H1 (cell line): ENCODE results near the gene WDR7. TPM values are rescaled to one million over a fixed set of nuclear protein-coding genes. Genes with fewer than 3 reads are reported as not detected.

Source experiments
- CTCF ChIA-PET: fragments of 300-600 bp; sonication (Branson Sonifier 250); formaldehyde crosslinking; loops from one replicate; lab custom pipeline; 2021; ENCODE audit not compliant: partially characterized antibody; lab: Charles Lee
- POLR2A ChIA-PET: fragments of 300-600 bp; sonication (Branson Sonifier 250); formaldehyde crosslinking; loops from one replicate; lab custom pipeline; 2021; ENCODE audit warnings: inconsistent platforms; ENCODE audit not compliant: partially characterized antibody; lab: Charles Lee
- DNase-seq, 2 experiments: peaks; one replicate each; pipeline versions ENCODE4 v3.0.0 to v3.0.0-alpha.2; 2010 to 2022; ENCODE audit warnings: low spot score in 2 of 2, low read depth in 1 of 2, mixed read lengths in 1 of 2
- FAIRE-seq: peaks from 2 replicates; lab custom pipeline; 2011; peaks lifted over from hg19 to GRCh38; lab: Jason Lieb, UNC
- H2AFZ ChIP-seq: 2 replicates; pipeline ENCODE4 v1.8.1; 2012; ENCODE audit warnings: low read length, inconsistent platforms
- H2AK5ac ChIP-seq: 2 replicates; pipeline ENCODE4 v1.6.1; 2013; ENCODE audit warnings: low read depth, low read length
- H2BK120ac ChIP-seq: replicated peaks from 2 replicates; pipeline ENCODE3; 2013; ENCODE audit warnings: low read depth, low read length, inconsistent platforms
- H2BK12ac ChIP-seq: 2 replicates; pipeline ENCODE4 v1.6.1; 2013; ENCODE audit warnings: low read depth, low read length
- H2BK15ac ChIP-seq: 2 replicates; pipeline ENCODE4 v1.6.1; 2013; ENCODE audit warnings: low read length
- H2BK20ac ChIP-seq: 2 replicates; pipeline ENCODE4 v1.6.1; 2013; ENCODE audit warnings: low read length
- H2BK5ac ChIP-seq: 2 replicates; pipeline ENCODE4 v1.6.1; 2013; ENCODE audit warnings: low read depth, low read length
- H3K14ac ChIP-seq: 2 replicates; pipeline ENCODE4 v1.6.1; 2013; ENCODE audit warnings: inconsistent platforms; ENCODE audit not compliant: insufficient read length
- H3K18ac ChIP-seq: 2 replicates; pipeline ENCODE4 v1.6.1; 2013; ENCODE audit warnings: low read length; ENCODE audit errors: extremely low read depth
- H3K23ac ChIP-seq: 2 replicates; pipeline ENCODE4 v1.6.1; 2013; ENCODE audit warnings: inconsistent platforms; ENCODE audit not compliant: insufficient read length
- H3K23me2 ChIP-seq: 2 replicates; pipeline ENCODE4 v1.6.1; 2013; ENCODE audit warnings: low read depth, low read length
- H3K27ac ChIP-seq: 2 replicates; pipeline ENCODE4 v1.6.1; 2011; ENCODE audit warnings: low read depth, low read length, inconsistent platforms
- H3K27me3 ChIP-seq, 4 experiments: replicated peaks in 1 of 4; 1 replicate in 1 of 4; 2 replicates in 3 of 4; pipeline versions ENCODE4 v1.6.1 to v1.8.1; 2011 to 2013; ENCODE audit warnings: low read length in 3 of 4, mild to moderate bottlenecking in 3 of 4, inconsistent platforms in 2 of 4, mixed read lengths in 2 of 4, moderate library complexity in 1 of 4; ENCODE audit not compliant: control insufficient read depth in 3 of 4, insufficient read depth in 3 of 4; ENCODE audit errors: extremely low read depth in 1 of 4
- H3K36me3 ChIP-seq, 4 experiments: 2 replicates each; pipeline versions ENCODE4 v1.6.1 to v1.8.1; 2011 to 2013; ENCODE audit warnings: mild to moderate bottlenecking in 4 of 4, low read length in 3 of 4, moderate library complexity in 2 of 4, control low read depth in 1 of 4, inconsistent platforms in 1 of 4; ENCODE audit not compliant: insufficient read depth in 4 of 4, control insufficient read depth in 2 of 4
- H3K4ac ChIP-seq: replicated peaks from 2 replicates; pipeline ENCODE3; 2013; ENCODE audit warnings: low read length, low read depth, mixed read lengths, inconsistent platforms; ENCODE audit not compliant: insufficient read length
- H3K4me1 ChIP-seq, 4 experiments: replicated peaks in 1 of 4; 1 replicate in 1 of 4; 2 replicates in 3 of 4; pipeline versions ENCODE4 v1.6.1 to v1.8.1; 2011 to 2013; ENCODE audit warnings: low read length in 3 of 4, inconsistent platforms in 2 of 4, mixed read lengths in 1 of 4; ENCODE audit not compliant: insufficient read depth in 4 of 4, control insufficient read depth in 3 of 4
- H3K4me2 ChIP-seq, 2 experiments: 2 replicates each; pipeline versions ENCODE4 v1.6.1 to v1.8.1; 2011 to 2013; ENCODE audit warnings: low read depth in 2 of 2, low read length in 2 of 2, control low read depth in 1 of 2, inconsistent platforms in 1 of 2, mild to moderate bottlenecking in 1 of 2; ENCODE audit not compliant: insufficient read depth in 1 of 2
- H3K4me3 ChIP-seq, 4 experiments: fragments of 200-600, 300-600 bp in 1 of 4; sonication (generic), shearing (Covaris generic), sonication (Bioruptor Twin) in 1 of 4; 2 replicates each; pipeline versions ENCODE4 v1.5.1 to v1.8.1; 2011 to 2016; ENCODE audit warnings: low read length in 4 of 4, low read depth in 3 of 4, control low read depth in 2 of 4, inconsistent platforms in 2 of 4, mild to moderate bottlenecking in 2 of 4, mixed read lengths in 1 of 4, moderate library complexity in 1 of 4; ENCODE audit not compliant: insufficient read depth in 2 of 4; ENCODE audit errors: extremely low read depth in 1 of 4
- H3K56ac ChIP-seq: replicated peaks from 2 replicates; pipeline ENCODE3; 2013; ENCODE audit warnings: low read depth, mild to moderate bottlenecking, mixed read lengths, low read length, inconsistent platforms; ENCODE audit not compliant: insufficient read length
- H3K79me1 ChIP-seq: 2 replicates; pipeline ENCODE4 v1.6.1; 2013; ENCODE audit warnings: low read depth, low read length, control low read depth
- H3K79me2 ChIP-seq, 2 experiments: 2 replicates each; pipeline versions ENCODE4 v1.6.1 to v1.8.1; 2012 to 2013; ENCODE audit warnings: low read length in 2 of 2, mild to moderate bottlenecking in 2 of 2, inconsistent platforms in 1 of 2; ENCODE audit not compliant: insufficient read depth in 2 of 2, control insufficient read depth in 1 of 2
- H3K9ac ChIP-seq, 4 experiments: replicated peaks in 1 of 4; 1 replicate in 1 of 4; 2 replicates in 3 of 4; pipeline versions ENCODE4 v1.6.1 to v1.8.1; 2011 to 2013; ENCODE audit warnings: low read depth in 3 of 4, low read length in 3 of 4, control low read depth in 2 of 4, mild to moderate bottlenecking in 2 of 4, moderate library complexity in 2 of 4, inconsistent platforms in 1 of 4; ENCODE audit errors: extremely low read depth in 1 of 4
- H3K9me3 ChIP-seq, 2 experiments: 2 replicates each; pipeline versions ENCODE4 v1.6.1 to v1.8.1; 2012 to 2013; ENCODE audit warnings: mild to moderate bottlenecking in 2 of 2, moderate library complexity in 2 of 2, control low read depth in 1 of 2, inconsistent platforms in 1 of 2, low read depth in 1 of 2, low read length in 1 of 2, mixed read lengths in 1 of 2; ENCODE audit not compliant: insufficient read depth in 2 of 2
- H4K20me1 ChIP-seq, 2 experiments: replicated peaks in 1 of 2; 2 replicates each; pipeline versions ENCODE3 to v1.8.1; 2011 to 2013; ENCODE audit warnings: inconsistent platforms in 2 of 2, low read length in 2 of 2, mild to moderate bottlenecking in 1 of 2; ENCODE audit not compliant: insufficient read depth in 2 of 2, control insufficient read depth in 1 of 2
- H4K5ac ChIP-seq: 2 replicates; pipeline ENCODE4 v1.6.1; 2013; ENCODE audit warnings: low read length, low read depth, mixed read lengths, inconsistent platforms; ENCODE audit not compliant: insufficient read length
- H4K8ac ChIP-seq: 2 replicates; pipeline ENCODE4 v1.8.0; 2013; ENCODE audit warnings: mild to moderate bottlenecking, moderate library complexity, low read length, inconsistent platforms; ENCODE audit not compliant: insufficient read depth; ENCODE audit errors: extremely low read depth
- H4K91ac ChIP-seq: replicated peaks from 2 replicates; pipeline ENCODE3; 2013; ENCODE audit warnings: low read length, mixed read lengths, inconsistent platforms; ENCODE audit not compliant: insufficient read length
- EGR1 ChIP-seq: IDR thresholded peaks from 2 replicates; pipeline ENCODE4 v1.6.1; 2011; ENCODE audit warnings: low read depth, low read length, borderline replicate concordance
- HDAC6 ChIP-seq: IDR thresholded peaks from one replicate; pipeline ENCODE4 v1.7.1; 2012; ENCODE audit warnings: low read depth, mild to moderate bottlenecking, inconsistent platforms, low read length, moderate library complexity
- JUND ChIP-seq: IDR thresholded peaks from 2 replicates; pipeline ENCODE4 v1.6.1; 2011; ENCODE audit warnings: mild to moderate bottlenecking, improper control_type of control experiment, low read length
- TCF12 ChIP-seq: IDR thresholded peaks from 2 replicates; pipeline ENCODE4 v1.6.1; 2011; ENCODE audit warnings: low read depth, mild to moderate bottlenecking, low read length
- WGBS, 2 experiments: shearing (Covaris generic) in 1 of 2; methylation state at CpG; one replicate each; pipeline versions ENCODE4 v1.1.6 to v1.1.7; 2013 to 2015; ENCODE audit warnings: low lambda C conversion rate in 2 of 2, mixed read lengths in 2 of 2, inconsistent platforms in 1 of 2, low coverage in 1 of 2, missing lambda C conversion rate in 1 of 2; ENCODE audit not compliant: insufficient replicate concordance in 2 of 2, insufficient coverage in 1 of 2, insufficient read length in 1 of 2; ENCODE audit errors: extremely low coverage in 1 of 2, missing lambda C conversion rate in 1 of 2; 5-methylcytosine and 5-hydroxymethylcytosine counted together
- polyA plus RNA-seq, 7 experiments: library from polyadenylated mRNA; depleted of rRNA in 3 of 7; stranded (reverse) in 5 of 7; unstranded in 2 of 7; fragments of >200 nt in 5 of 7; fragments of 200-250 nt in 2 of 7; gene quantifications; 1 replicate in 5 of 7; 2 replicates in 1 of 7; 4 replicates in 1 of 7; pipeline versions ENCODE4 v1.2.1 to v1.2.3, GENCODE V29; 2011 to 2013; ENCODE audit warnings: missing spikeins in 2 of 7, mixed read lengths in 2 of 7
- total RNA-seq: library from RNA; stranded (reverse); fragmentation: NEBNext Ultra II Directional; extraction: Animal tissue kit (Norgen Biotek cat#: 25700); gene quantifications from 2 replicates; pipeline ENCODE4 v1.2.1, GENCODE V29; 2021

Gene WDR7
- total and polyA plus RNA-seq, 2 of the 8 experiments (the other 6 are each of a cell fraction or from before 2014, with no cell fraction given) = 5.5 to 15.2 TPM

- DNase-seq (no peak), FAIRE-seq (no peak)
- no peak overlapping the region for H3K56ac ChIP-seq
- no peaks in the 10 kb centered on the region; a peak in 1 of 7 replicates for H3K4me1 ChIP-seq
- H3K18ac ChIP-seq = no peak overlapping the region
- no peak overlapping the region for H3K4ac ChIP-seq
- H2BK12ac ChIP-seq = no peak overlapping the region
- CTCF ChIA-PET = interaction anchor here (1.0 to 1.2 kb wide), 3 partner anchors 73 to 149 kb away, joined by 3 to 4 read pairs (median 3); no protein-coding TSS in a partner anchor
- no peak overlapping the region for H3K4me3 ChIP-seq
- H3K36me3 ChIP-seq = no peaks in the 10 kb centered on the region
- no peaks in the 10 kb centered on the region for H3K79me1 ChIP-seq
- no peak overlapping the region for H3K9ac ChIP-seq
- no peaks in the 10 kb centered on the region for H3K27me3 ChIP-seq
- H4K20me1 ChIP-seq = no peaks in the 10 kb centered on the region
- H3K4me2 ChIP-seq = no peak overlapping the region
- no peak overlapping the region for H4K8ac ChIP-seq
- H3K14ac ChIP-seq = no peak overlapping the region
- no peak overlapping the region for H3K23ac ChIP-seq
- H2BK20ac ChIP-seq = no peak overlapping the region
- POLR2A ChIA-PET = no interaction called here
- H2AK5ac ChIP-seq = no peak overlapping the region
- H2BK120ac ChIP-seq = no peak overlapping the region
- H3K23me2 ChIP-seq = no peaks in the 10 kb centered on the region
- H4K91ac ChIP-seq = no peak overlapping the region
- H3K79me2 ChIP-seq = no peaks in the 10 kb centered on the region
- no peaks in the 10 kb centered on the region for H3K9me3 ChIP-seq
- no peak overlapping the region for H4K5ac ChIP-seq
- no peak overlapping the region for H2BK5ac ChIP-seq
- 100% methylated on average over 2 of the region's 2 CpGs; no CpG with 5 or more reads in 1 of the 2 experiments for WGBS, 2 experiments
- no peak overlapping the region for H3K27ac ChIP-seq
- no peak overlapping the region for H2AFZ ChIP-seq
- H2BK15ac ChIP-seq = no peak overlapping the region
- TF ChIP-seq JUND = no peak
- TF ChIP-seq HDAC6 = no peak
- TF ChIP-seq EGR1 = no peak
- TF ChIP-seq TCF12 = no peak
Observed at GRCh38 chr18:57035590-57035989, 384.4 kb downstream of the WDR7 start.
